GM21367 (cell line): ENCODE data around the gene SEC14L3.
"Not testable (repeated sequence)": the region's sequence is repeated elsewhere in the genome, so short reads cannot be mapped to it uniquely, and the experiment has no call there.

ENCODE experiments used
- ATAC-seq: cut with Tn5 transposase; IDR thresholded peaks from one replicate; pipeline ENCODE4 v1.9.1; 2021; ENCODE audit not compliant: unreplicated experiment

The SEC14L3 gene

GRCh38 chr22:30486118-30486517 lies 14.3 kb upstream of the SEC14L3 start:
- ATAC-seq: no peak

- no peak for ATAC-seq
Measured at GRCh38 chr22:30485362-30485988, 13.7 kb upstream of the SEC14L3 start.

- no peak for ATAC-seq
Measured at GRCh38 chr22:30483169-30483568, 11.4 kb upstream of the SEC14L3 start.

GRCh38 chr22:30481711-30482110 lies 9.9 kb upstream of the SEC14L3 start:
- no peak for ATAC-seq

GRCh38 chr22:30479981-30480380 lies 8.2 kb upstream of the SEC14L3 start:
- ATAC-seq: no peak

- ATAC-seq: no peak
Measured at GRCh38 chr22:30474683-30475424, 3.0 kb upstream of the SEC14L3 start.

GRCh38 chr22:30474121-30474520 lies 2.3 kb upstream of the SEC14L3 start:
- no peak for ATAC-seq

GRCh38 chr22:30472994-30473720 lies 1.3 kb upstream of the SEC14L3 start:
- ATAC-seq: no peak

- ATAC-seq: no peak
Measured at GRCh38 chr22:30470655-30471054, 1.2 kb downstream of the SEC14L3 start.

GRCh38 chr22:30469165-30469564 lies 2.7 kb downstream of the SEC14L3 start:
- ATAC-seq: no peak

- ATAC-seq: not testable (repeated sequence)
Measured at GRCh38 chr22:30460555-30460954, 11.3 kb downstream of the SEC14L3 start.

- ATAC-seq: no peak
Measured at GRCh38 chr22:30460147-30460546, 11.7 kb downstream of the SEC14L3 start.

- ATAC-seq: no peak
Measured at GRCh38 chr22:30459181-30460052, 12.4 kb downstream of the SEC14L3 start.

- no peak for ATAC-seq
Measured at GRCh38 chr22:30457981-30458380, 13.8 kb downstream of the SEC14L3 start.

- no peak for ATAC-seq
Measured at GRCh38 chr22:30455075-30455840, 16.6 kb downstream of the SEC14L3 start.

- ATAC-seq: no peak
Measured at GRCh38 chr22:30453731-30454510, 17.9 kb downstream of the SEC14L3 start.

- ATAC-seq: no peak
Measured at GRCh38 chr22:30452861-30453260, 19.0 kb downstream of the SEC14L3 start.

- not testable (repeated sequence) for ATAC-seq
Measured at GRCh38 chr22:30451488-30451887, 20.3 kb downstream of the SEC14L3 start.

GRCh38 chr22:30447656-30448055 lies 24.2 kb downstream of the SEC14L3 start:
- ATAC-seq: no peak
